Activated T-cell treated with anti-CD3 and anti-CD28 coated beads, Interleukin-2, amount 50 U/mL, for 1 hour (primary cell): ENCODE measurements around the gene RRP8.

Experiments used
- DNase-seq: peaks from one replicate; pipeline ENCODE4 v3.0.0-alpha.2; 2020

The RRP8 gene

DNA sequence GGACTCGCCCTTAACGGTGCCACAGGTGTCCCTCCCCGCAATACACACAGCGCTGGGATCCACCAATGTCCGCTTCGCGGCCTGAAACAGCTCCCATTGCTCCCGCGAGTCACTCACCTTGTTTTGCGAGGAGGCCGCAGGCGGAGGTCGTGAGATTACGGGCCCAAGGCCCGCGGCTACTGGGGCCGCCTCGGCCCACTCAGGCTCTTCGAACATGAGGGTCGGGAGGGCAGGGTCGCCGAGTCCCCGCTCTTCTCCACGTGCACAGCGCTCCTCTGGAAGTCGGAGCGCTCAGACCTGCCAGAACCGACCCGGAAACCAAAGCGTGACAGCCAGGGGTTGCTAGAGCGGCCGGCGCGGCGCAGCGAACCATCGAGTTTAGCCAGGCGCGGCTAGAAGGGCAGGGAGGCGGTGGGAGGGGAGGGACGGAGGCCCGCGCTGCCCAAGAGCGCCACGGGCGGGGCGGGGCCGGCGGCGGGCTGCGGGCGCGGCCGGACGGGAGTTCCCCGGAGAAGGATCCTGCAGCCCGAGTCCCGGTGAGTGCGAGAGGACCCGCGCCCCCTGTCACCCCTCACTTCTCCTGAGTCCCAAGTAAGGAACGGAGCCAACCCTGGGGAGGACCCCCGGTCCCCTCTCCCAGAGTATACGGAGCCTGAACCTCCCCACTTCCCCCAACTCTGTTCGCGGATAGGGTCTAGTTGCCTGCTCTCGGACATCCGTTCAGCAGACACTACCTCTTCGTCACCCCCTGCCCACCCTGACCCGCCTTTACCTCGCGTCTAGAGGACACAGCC lies at the start of gene RRP8, which contains the start of gene ILK:
Gene RRP8 (minus strand): TSS at position 330 of the 794 bp plus-strand sequence. CDS start 114 bp downstream, at position 216.
Gene ILK (plus strand): TSS at position 488 of the 794 bp plus-strand sequence. CDS start 498 bp downstream, outside the sequence.
- DNase-seq, result peak; percentile 85

DNA sequence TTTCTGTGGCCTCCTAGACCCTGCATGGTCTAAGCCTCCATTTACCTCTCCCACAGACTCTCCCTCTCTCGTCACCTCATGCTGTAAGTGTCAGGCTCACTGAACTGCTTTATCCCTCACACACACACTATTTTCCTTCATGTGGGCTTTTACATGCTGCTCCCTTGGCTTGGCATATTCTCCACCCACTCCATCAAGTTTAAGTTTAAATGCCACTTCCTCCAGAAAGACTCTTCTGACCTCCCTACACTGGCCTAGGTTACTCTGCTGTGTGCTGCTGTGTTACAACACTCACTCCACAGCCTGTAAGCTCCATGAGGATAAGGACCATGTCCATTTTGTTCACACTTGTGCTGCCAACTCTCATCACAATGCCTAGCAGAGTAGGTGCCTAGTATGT lies 49.7 kb upstream of the RRP8 start:
- no peak for DNase-seq

DNA sequence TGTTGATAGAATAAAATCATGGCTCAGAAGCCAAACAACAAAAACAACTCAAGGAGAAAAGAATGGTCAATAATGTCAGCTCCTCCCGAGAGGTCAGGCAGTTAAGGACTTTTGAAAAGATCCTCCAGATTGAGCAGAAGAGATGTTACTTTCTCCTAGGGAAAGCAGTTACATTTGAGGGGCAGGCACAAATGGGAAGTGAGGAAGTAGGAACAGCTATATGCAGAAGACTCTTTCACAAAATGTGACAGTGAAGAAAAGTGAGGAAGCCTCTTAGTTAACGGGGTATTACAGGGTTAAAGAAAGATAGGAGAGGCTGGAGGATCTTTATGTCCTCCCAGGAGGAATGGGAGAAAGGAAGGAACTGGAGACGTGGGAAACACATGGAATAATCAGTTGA lies 48.8 kb upstream of the RRP8 start:
- no peak for DNase-seq

DNA sequence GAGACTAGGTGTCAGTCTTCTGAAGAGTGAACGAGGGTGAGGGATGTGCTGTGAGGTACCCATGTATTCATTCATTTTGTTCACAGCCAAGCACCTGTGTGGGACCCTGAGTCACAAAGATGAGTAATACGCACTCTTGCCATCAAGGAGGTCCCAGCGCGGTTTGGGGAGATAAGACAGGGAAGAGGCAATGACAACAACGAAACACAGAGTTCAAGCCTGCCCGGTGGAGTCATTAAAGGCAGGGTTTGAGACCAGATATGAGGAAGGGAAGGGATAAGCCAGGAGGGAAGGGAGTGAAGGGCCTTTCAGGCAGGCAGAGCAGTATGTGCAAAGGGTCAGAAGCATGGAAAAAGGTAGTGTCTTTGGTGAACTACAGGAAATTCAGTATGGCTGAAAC lies 47.6 kb upstream of the RRP8 start:
- no peak for DNase-seq

DNA sequence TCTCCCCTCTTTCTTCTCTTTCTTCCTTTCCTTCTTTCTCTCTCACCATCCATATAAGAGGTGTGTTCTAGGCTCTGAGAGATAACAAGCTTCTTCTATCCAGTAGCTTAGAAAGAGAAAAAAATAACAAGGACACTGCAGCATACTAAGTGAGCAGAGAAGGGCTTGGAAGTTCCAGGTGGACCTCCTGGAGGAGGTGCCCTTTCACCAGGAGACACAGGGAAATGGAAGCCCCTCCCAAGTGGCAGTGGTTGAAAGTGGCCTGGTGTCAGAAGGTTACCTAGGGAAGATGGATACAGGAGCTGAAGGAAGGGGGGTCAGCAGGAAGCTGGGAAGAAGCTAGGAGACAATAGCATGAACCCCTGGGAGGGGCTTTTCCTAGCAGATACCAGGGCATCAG lies 46.7 kb upstream of the RRP8 start:
- no peak for DNase-seq

DNA sequence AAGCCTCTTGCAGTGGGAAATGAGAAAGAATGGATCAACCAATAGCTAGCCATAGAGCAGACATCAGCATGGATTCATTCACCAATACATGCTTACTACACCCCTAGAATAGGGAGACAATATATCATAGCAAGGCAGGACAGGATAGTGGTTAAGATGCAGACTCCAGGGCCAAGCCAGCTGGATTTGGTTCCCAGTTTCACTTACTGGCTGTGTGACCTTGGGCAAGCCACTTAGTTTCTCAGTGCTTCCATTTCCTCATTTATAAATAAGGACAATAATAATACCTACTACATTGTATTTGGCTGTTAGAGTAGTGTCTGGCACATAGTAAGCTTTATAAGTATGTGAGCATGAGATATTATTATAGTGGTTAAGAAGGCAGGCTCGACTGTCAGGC lies 45.1 kb upstream of the RRP8 start:
- DNase-seq, result no peak

DNA sequence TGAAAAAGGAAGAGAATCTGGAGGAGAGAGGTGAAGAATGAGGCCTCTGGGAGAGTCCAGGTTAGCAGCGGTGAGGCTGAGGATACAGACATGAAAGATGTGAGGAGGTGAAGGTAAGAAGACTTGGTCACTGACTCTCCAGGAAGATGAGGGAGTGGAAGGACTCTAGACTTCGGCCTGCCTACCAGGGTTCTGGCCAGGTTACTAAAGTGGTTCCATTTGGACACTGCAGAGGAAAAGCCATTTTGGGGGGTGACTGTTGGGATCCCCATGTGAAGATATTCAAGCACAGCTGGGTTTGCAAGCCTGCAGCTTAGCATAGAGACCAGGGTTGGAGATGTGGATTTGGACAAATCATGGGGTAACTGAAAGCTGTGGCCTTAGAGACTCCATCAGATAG lies 44.4 kb upstream of the RRP8 start:
- DNase-seq, result no peak

DNA sequence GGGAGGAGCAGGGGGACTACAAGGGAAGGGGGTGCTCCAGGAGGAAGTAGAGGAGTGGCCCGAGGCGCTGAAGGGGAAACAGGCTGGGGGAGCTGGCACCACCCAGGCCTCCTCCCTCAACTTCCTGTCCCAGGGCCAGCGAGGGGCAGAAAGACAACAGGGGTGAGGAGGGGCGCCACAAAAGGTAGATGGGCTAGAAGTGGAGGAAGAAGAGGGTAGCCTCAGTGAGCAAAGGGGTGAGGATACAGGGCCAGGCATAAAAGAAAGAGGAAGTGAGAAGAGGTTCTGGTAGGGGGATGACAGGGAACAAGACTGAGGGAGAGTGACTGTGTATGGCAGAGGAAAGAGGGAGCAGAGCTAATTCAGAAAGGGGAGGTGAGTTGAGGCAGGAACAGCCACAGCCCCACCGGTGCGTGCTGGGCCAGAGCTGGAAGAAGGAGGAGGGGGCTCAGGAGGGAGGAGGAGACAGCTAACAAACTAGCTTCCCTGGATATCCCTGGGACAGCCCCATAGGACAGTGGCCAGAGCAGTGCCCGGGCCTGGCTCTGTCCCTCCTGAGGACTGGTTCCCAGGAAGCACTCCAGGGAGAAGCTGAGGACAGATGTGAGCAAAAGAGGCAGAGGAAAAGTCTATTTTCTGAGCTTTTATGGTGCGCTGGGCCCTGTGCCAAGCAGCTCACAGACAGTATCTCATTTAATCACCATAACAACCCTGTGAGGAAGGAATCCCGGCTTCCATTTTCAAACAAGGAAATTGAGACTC lies 43.7 kb upstream of the RRP8 start:
- peak; percentile 42 for DNase-seq

DNA sequence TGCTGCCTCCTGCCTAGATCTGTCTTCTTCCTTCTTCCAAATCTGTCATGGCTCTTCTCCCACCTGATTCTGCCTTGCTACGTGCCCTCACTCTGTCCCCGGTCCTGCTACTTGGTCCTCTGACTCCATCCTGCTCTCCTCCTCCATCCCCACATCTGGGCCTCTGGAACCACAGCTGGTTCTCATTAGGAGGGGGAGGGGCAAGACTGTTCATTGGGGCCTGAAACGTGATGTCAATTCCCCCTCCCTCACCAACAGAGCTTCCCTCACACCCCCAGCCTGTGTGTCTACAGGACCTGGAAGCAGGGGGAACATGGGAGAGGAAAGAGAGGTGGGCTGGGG lies 43.1 kb upstream of the RRP8 start:
- no peak for DNase-seq

DNA sequence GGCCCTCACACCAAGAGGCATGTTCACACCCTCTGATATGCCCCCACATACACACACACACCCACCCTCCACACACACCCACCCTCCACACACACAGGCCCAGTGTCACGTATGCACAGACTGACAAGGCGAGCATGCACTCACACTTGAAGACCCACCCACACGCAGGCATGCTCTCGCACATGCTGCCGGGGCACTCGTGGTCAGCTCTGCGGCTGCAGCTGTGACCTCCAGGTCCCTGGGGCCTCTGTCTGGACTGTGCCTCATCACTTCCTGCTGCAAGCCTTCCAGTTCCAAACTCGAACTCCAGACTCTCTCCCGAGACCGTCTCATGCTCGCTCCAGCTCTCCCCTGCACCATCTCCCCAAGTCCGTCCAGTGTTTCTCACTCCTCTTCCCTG lies 42.7 kb upstream of the RRP8 start:
- DNase-seq, result no peak

DNA sequence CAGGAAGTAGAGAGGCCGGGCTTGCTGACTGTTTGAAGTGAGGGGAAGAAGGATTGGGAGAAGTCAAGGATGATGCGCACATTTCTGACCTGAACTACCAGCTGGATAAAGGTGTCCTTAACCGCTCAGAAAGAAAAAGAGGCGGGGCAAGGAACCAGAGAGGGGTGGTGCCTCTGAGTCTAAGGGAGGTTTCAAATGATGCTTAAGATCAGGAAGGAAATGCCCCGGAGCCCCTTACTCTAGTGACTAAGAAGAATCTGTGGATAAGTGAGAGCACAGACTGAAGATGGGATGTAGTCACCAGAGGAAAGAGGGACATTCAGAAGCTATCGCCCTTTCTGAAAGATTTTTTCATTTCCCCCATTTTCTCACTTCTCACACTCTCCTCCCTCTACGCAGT lies 39.5 kb upstream of the RRP8 start:
- no peak for DNase-seq

DNA sequence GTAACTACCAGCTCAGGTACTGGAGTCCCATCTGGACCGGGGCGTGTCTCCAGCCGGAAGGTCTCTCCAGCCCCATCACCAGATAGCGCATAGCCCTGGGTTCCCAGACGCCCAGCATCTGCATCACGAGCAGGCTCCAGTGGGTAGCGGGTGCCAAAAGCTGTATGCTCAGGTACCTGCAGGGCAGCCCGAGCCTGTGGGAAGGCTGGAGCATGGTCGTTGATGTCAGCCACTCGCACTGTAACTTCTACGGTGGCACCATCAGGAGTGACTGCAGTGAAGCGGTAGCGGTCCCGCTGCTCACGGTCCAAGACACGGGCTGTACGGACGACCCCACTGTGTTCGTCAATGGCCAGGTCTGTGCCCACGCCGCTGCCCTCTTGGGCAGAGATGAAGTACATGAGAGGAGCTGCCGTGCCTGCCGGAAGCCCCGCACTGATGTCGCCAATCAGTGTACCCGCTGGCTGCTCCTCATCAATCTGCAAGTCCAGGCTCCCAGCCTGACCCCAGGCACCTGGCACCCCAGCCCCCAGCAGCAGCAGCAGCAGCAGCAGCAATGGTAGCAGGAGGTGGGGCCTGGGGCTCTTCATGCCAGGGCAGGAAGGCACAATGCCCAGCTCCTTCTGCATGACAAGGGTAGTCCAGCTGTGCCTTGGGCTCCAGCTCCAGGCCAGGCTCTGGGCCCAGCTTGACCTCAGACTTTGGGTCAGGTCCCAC lies 37.7 kb upstream of the RRP8 start:
- DNase-seq, result no peak

DNA sequence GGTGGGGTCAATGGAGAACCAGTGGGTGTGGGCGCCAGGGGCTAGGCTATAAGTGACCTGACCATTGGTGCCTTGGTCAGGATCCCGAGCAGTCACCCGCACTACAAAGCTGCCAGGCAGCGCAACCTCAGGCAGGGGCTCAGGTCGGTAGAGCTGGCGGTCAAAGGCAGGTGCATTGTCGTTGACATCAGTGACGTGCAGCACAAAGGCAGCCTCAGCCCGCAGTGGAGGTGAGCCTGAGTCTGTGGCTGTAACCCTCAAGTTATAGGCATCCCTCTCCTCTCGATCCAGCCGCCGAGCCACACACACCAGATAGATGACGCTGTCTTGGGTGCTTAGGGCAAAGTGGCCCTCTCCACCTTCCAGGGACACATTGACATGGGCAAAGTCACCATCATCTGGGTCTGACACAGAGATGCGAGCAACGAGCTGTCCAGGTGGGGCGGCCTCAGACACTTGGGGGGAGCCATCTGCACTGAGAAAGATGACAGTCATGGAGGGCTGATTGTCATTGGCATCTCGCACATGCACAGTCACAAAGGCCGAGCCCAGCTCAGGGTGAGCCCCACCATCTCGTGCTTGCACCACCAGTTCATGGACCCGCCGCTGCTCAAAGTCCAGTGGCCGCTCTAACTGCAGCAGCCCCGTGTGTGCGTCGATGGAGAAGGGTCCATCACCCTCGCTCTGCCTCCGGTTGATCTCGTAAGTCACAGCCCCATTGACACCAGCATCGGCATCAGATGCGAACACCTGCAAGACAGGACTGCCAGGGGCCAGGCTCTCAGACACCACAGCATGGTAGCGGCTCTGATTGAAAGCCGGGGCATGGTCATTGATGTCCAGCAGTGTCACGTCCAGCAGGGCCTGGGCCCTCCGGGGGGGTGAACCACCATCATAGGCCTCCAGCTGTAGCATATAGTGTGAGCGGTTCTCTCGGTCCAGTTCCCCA lies 36.9 kb upstream of the RRP8 start:
- no peak for DNase-seq

DNA sequence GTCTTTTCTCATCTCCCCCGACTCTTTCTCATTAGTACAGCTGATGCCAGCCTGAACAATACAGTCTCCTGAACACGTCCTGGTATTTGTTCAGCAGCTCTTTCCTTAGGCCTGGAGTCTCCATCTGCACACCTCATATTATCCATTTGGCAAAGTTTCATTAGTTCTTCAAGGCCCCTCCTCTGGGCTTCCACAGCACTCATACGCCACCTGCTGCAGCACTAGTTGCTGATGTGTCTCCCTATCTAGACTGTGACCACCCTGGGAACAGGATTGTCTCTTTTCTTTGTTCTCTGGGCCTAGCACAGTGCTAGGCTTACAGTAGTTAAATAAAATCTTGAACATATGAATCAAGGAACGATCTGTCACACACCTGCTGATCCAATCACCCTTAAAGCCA lies 35.0 kb upstream of the RRP8 start:
- no peak for DNase-seq

DNA sequence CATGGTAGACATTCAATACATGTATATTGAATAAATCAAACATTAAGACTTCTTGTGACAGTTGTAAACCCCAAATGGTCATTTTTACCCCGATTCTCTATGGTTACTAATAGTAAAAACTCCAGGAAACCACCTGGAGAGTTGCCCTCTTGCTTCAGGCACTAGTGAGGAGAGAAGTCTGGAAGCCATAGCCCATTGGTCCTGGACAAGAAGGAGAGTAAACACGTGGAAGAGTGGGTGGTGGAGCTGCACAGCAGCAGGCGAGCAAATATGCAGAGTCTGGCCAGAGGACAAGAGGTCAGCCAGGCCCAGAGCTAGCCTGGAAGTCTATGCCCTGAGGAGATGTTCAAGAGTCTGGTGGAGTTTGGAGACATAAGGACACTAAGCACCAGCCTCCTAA lies 34.5 kb upstream of the RRP8 start:
- DNase-seq, result no peak

DNA sequence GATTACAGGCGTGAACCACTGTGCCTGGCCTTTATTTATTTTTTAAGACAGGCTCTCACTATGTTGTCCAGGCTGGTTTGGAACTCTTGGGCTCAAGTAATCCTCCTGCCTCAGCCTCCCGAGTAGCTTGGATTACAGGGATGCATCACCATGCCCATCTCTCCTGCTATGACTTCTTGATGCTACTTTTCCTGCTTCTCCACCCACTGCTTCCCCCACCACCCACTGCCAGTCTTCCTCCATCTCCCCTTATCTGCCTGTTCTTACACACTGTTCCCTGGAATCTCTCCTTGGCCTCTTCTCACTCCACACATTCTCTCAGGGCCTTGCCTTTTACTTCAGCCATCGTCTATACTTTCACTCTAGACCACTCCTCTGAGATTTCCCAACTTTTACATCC lies 33.1 kb upstream of the RRP8 start:
- DNase-seq, result no peak

DNA sequence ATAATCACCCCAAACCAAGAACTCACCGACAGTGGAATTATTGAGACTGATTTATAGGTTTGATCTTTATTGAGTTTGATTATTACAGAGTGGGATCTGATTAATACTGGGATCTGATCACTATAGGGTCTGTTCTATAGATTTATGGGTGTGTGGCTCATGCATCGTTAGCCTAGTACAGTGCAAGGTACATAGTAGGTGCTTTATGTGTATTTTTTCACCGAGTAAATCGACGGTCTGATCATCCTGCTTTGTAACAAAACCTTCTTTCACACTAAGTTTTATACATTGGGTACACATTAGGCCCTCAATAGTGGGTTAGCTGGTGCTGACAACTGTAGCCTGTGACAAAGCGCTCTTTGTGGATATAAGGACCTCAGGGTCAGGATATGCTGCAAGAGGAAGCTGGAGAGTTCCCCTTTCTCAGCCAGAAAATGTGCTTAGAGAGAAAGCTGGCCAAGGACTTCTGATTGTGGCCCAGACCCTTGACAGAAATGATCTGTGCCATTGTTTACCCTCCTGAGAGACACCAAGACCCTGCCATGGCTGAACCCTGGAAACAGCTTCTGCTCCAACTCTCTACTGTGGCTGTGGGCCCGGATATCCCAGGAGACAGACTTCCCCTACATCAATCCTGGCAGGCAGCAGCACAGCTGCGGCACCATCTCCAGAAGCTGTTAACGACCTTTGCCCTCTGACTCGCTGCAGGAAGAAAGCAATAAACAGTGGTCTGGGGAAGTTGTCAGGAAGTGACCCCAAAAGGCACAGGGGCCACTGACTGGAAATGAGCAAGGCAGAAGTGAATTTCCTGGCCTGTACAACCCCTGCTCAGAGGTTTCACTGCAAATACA lies 31.9 kb upstream of the RRP8 start:
- no peak for DNase-seq

DNA sequence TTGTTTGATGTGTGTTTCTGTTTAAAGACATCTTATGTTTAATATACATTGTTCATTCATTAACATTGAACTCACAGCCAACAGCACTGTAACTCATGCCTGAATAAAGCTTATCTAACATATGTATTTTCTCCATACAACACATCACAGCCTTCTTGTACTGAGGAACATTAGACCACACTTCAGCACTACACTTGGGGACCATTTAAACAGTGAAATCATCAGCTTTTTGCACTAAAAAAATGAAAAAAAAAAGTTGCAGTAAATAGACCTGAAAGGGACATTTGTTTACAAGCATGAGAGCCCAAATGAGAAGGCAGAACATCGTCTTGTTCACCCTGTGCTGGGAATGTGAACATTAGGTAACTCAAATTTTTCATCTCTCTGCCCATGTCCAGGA lies 31.1 kb upstream of the RRP8 start:
- DNase-seq, result no peak

DNA sequence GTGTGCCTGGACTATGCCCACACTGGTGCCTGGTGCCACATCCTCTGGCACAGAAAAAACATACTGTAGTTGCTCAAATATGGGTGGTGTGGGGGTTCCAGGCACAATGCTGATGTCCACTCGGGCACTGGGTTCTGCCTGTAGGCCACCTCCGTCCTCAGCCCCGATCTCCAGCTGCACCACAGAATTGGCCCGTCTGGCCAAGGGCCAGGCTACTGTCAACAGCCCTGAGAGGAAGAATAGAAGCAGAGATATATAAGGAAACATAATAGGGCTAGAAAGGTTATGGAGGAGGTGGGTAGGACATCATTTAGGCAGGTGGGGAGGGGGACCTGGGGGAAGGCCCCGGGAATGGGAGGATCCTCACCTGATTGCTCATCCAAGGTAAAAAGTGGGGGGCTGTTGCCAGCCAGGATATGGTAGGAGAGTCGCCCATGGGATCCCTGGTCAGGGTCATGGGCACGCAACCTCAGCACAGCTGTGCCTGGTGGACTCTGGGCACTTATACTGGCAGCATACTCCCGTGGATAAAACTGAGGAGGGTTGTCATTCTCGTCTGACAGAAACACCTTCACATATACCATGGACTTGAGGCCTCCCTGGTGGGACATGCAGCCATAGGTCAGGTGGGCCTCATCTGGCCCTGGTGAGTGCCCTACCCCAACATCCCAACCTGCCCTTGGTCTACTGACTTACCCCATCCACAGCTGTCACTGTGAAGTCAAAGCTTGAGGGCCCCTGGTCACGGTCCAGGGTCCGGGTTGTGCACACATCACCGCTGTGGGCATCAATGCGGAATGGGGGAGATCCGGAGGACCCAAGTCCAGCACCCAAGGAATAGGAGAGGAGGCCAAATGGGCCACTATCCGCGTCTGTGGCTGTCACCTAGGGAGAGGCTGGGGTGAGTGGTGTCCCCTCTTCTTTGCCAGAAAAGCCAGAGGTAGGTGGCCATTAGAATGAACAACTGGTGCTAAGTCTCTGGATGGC lies 30.3 kb upstream of the RRP8 start:
- DNase-seq, result no peak
